Glutamatergic neuron (in vitro differentiated cells): ENCODE results near the gene SCN1B. TPM values are rescaled to one million over a fixed set of nuclear protein-coding genes. Genes with fewer than 3 reads are reported as not detected.

Experiments used
- DNase-seq: peaks from one replicate; pipeline ENCODE4 v3.0.0; 2022
- H3K27ac Mint-ChIP-seq: one replicate; pipeline ENCODE4 v1.8.0; 2020; ENCODE audit warnings: mild to moderate bottlenecking, mixed read lengths, inconsistent platforms; ENCODE audit not compliant: unreplicated experiment
- H3K27me3 Mint-ChIP-seq: one replicate; pipeline ENCODE4 v1.8.0; 2020; ENCODE audit warnings: mild to moderate bottlenecking, moderate library complexity, mixed read lengths, inconsistent platforms; ENCODE audit not compliant: unreplicated experiment
- H3K36me3 Mint-ChIP-seq: one replicate; pipeline ENCODE4 v1.8.0; 2020; ENCODE audit warnings: mild to moderate bottlenecking, mixed read lengths, inconsistent platforms; ENCODE audit not compliant: unreplicated experiment
- H3K4me1 Mint-ChIP-seq: one replicate; pipeline ENCODE4 v1.8.0; 2020; ENCODE audit warnings: mild to moderate bottlenecking, low read depth, mixed read lengths, inconsistent platforms; ENCODE audit not compliant: unreplicated experiment
- H3K4me3 Mint-ChIP-seq: one replicate; pipeline ENCODE4 v1.8.0; 2020; ENCODE audit warnings: mild to moderate bottlenecking, mixed read lengths, inconsistent platforms; ENCODE audit not compliant: unreplicated experiment
- H3K9me3 Mint-ChIP-seq: one replicate; pipeline ENCODE4 v1.8.0; 2020; ENCODE audit warnings: mild to moderate bottlenecking, moderate library complexity, mixed read lengths, inconsistent platforms; ENCODE audit not compliant: unreplicated experiment
- total RNA-seq: library from RNA; stranded (reverse); fragmentation: NEBNext Ultra II Directional; extraction: Animal tissue kit (Norgen Biotek cat#: 25700); gene quantifications from one replicate; pipeline ENCODE4 v1.2.1, GENCODE V29; 2021; ENCODE audit not compliant: unreplicated experiment
- TF ChIP-seq, protein P1 (sequence below): fragments of 200-600 bp; sonication (generic); IDR thresholded peaks from one replicate; pipeline ENCODE4 v1.5.0; 2021; ENCODE audit not compliant: partially characterized antibody, unreplicated experiment

Gene SCN1B
- total RNA-seq, 1 donor from 2014 or later: 12.0 TPM

DNA sequence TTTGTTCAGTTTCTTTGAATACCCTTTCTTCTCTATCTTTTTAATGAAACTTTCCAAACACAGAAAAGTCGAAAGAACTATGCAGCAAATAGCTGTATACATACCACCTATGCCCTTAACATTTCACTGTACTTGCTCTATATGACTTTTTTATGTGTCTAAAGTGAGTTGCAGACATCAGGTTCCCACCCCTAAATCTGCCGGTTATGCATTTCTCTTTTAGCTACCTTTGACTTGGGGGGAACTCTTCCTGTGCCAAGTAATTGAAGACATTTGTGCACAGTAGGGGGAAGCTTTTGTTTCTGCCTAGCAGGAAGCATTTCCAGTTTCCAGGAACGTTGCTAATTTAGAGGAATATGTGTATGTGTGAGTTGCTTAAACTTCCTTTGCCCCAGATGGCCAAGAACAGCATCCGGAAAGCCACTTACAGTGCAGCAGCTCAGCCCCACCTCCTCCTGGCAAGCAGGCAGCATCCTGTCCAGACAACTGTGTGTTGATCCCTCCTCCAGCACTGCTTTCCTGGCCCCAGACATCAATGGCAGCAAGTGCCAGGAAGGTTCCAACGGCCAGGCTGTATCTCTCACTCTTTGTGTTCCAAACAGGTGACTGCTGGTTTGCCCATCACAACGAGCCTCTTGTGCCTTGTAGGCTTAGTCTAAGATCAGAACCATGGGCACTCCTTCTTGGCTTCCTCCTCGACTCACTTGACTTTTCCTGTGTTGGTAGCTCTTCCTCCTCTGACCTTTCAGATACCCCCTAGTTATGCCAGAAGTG lies 44.8 kb upstream of the SCN1B start:
- TF ChIP-seq, protein P1, sequence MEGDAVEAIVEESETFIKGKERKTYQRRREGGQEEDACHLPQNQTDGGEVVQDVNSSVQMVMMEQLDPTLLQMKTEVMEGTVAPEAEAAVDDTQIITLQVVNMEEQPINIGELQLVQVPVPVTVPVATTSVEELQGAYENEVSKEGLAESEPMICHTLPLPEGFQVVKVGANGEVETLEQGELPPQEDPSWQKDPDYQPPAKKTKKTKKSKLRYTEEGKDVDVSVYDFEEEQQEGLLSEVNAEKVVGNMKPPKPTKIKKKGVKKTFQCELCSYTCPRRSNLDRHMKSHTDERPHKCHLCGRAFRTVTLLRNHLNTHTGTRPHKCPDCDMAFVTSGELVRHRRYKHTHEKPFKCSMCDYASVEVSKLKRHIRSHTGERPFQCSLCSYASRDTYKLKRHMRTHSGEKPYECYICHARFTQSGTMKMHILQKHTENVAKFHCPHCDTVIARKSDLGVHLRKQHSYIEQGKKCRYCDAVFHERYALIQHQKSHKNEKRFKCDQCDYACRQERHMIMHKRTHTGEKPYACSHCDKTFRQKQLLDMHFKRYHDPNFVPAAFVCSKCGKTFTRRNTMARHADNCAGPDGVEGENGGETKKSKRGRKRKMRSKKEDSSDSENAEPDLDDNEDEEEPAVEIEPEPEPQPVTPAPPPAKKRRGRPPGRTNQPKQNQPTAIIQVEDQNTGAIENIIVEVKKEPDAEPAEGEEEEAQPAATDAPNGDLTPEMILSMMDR: no peak
- H3K36me3 Mint-ChIP-seq: no peaks in the 10 kb centered on the region
- H3K9me3 Mint-ChIP-seq: peaks cover 2% of the 10 kb centered on the region
- no peak overlapping the region for H3K27ac Mint-ChIP-seq
- H3K4me3 Mint-ChIP-seq: no peak overlapping the region
- no peaks in the 10 kb centered on the region for H3K27me3 Mint-ChIP-seq
- no peaks in the 10 kb centered on the region for H3K4me1 Mint-ChIP-seq
- no peak for DNase-seq

DNA sequence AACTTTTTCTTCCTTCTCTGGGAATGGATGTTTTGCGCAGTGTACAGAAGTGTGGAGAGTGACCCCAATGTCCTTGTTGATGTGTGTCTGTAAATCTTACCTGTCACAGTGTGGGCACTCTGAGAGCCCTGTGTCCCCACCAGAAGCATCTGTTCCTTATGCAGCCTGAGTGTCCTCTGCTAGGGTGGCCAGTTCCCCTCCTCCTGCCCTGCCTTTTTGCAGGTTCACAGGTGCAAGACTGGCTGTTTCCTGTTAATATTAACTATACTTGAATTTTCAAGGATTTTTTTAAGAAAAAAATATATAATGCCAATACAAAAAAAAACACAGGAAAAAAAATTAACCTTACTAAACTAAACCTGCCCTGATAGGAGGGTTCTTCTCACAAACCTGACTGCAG lies 42.2 kb upstream of the SCN1B start:
- TF ChIP-seq, protein P1: no peak
- H3K4me3 Mint-ChIP-seq: no peak overlapping the region
- no peaks in the 10 kb centered on the region for H3K9me3 Mint-ChIP-seq
- H3K27me3 Mint-ChIP-seq: no peaks in the 10 kb centered on the region
- no peaks in the 10 kb centered on the region for H3K4me1 Mint-ChIP-seq
- no peak for DNase-seq
- no peaks in the 10 kb centered on the region for H3K36me3 Mint-ChIP-seq
- no peak overlapping the region for H3K27ac Mint-ChIP-seq

- Mint-ChIP-seq H3K4me1 (no peaks in the 10 kb centered on the region), H3K27ac (no peak overlapping the region), H3K27me3 (no peaks in the 10 kb centered on the region), H3K4me3 (no peak overlapping the region), H3K9me3 (peaks cover 3% of the 10 kb centered on the region), H3K36me3 (no peaks in the 10 kb centered on the region)
- TF ChIP-seq, protein P1: no peak
- no peak for DNase-seq
Observed at GRCh38 chr19:34989298-34989697, 41.0 kb upstream of the SCN1B start.

- Mint-ChIP-seq H3K9me3 (peaks cover 3% of the 10 kb centered on the region), H3K27me3 (no peaks in the 10 kb centered on the region), H3K4me3 (no peak overlapping the region), H3K4me1 (no peaks in the 10 kb centered on the region), H3K36me3 (no peaks in the 10 kb centered on the region), H3K27ac (no peak overlapping the region)
- TF ChIP-seq, protein P1: no peak
- no peak for DNase-seq
Observed at GRCh38 chr19:34990578-34991192, 39.6 kb upstream of the SCN1B start.
